HG02885 (cell line): ENCODE data around the gene EEPD1.
A peak's percentile ranks its signal among the peaks of the same experiment; 100 is the strongest.
"Not testable (repeated sequence)": the region's sequence is repeated elsewhere in the genome, so short reads cannot be mapped to it uniquely, and the experiment has no call there.

Experiments used
- ATAC-seq: cut with Tn5 transposase; IDR thresholded peaks from one replicate; pipeline ENCODE4 v1.9.1; 2021; ENCODE audit warnings: mild to moderate bottlenecking; ENCODE audit not compliant: unreplicated experiment, poor library complexity

EEPD1 gene

GRCh38 chr7:36311539-36311938, 158.5 kb downstream of the EEPD1 start:
- ATAC-seq, result no peak

- peak; percentile 89 for ATAC-seq
Observed at GRCh38 chr7:36312064-36312914, 159.2 kb downstream of the EEPD1 start.

GRCh38 chr7:36312915-36313334, 159.9 kb downstream of the EEPD1 start:
- ATAC-seq, result peak; percentile 9

GRCh38 chr7:36313607-36314006, 160.6 kb downstream of the EEPD1 start:
- no peak for ATAC-seq

- ATAC-seq, result no peak
Observed at GRCh38 chr7:36314491-36314890, 161.4 kb downstream of the EEPD1 start.

- ATAC-seq, result no peak
Observed at GRCh38 chr7:36315309-36315944, 162.4 kb downstream of the EEPD1 start.

- ATAC-seq, result no peak
Observed at GRCh38 chr7:36316319-36316718, 163.3 kb downstream of the EEPD1 start.

GRCh38 chr7:36317276-36317675, 164.2 kb downstream of the EEPD1 start:
- ATAC-seq, result no peak

- ATAC-seq, result no peak
Observed at GRCh38 chr7:36318116-36318515, 165.1 kb downstream of the EEPD1 start.

GRCh38 chr7:36321284-36321683, 168.2 kb downstream of the EEPD1 start:
- not testable (repeated sequence) for ATAC-seq

- no peak for ATAC-seq
Observed at GRCh38 chr7:36336390-36336789, 183.3 kb downstream of the EEPD1 start.

GRCh38 chr7:36338256-36338655, 185.2 kb downstream of the EEPD1 start:
- ATAC-seq, result no peak

- no peak for ATAC-seq
Observed at GRCh38 chr7:36343548-36343947, 190.5 kb downstream of the EEPD1 start.

- no peak for ATAC-seq
Observed at GRCh38 chr7:36344622-36345021, 191.6 kb downstream of the EEPD1 start.

GRCh38 chr7:36346260-36346831, 193.3 kb downstream of the EEPD1 start:
- peak; percentile 46 for ATAC-seq

GRCh38 chr7:36348256-36348655, 195.2 kb downstream of the EEPD1 start:
- ATAC-seq, result no peak

GRCh38 chr7:36348771-36349170, 195.7 kb downstream of the EEPD1 start:
- ATAC-seq, result no peak

- ATAC-seq, result no peak
Observed at GRCh38 chr7:36349626-36350025, 196.6 kb downstream of the EEPD1 start.
